Caco-2 (cell line): ENCODE data around the gene KIR2DL1. TPM values are rescaled to one million over a fixed set of nuclear protein-coding genes. Genes with fewer than 3 reads are reported as not detected.
"Not testable (repeated sequence)": the region's sequence is repeated elsewhere in the genome, so short reads cannot be mapped to it uniquely, and the experiment has no call there.

Experiments
- BruUV-seq: library from RNA; stranded (reverse); fragments of 400-500 nt; replicated peaks from 2 replicates; lab custom pipeline; 2021; lab: Mats Ljungman, UMichigan
- CTCF ChIA-PET: fragments of 300-600 bp; sonication (Branson Sonifier 250); formaldehyde crosslinking; loops from one replicate; lab custom pipeline; 2022; ENCODE audit warnings: antibody characterized with exemption; lab: Charles Lee
- POLR2A ChIA-PET: fragments of 300-600 bp; sonication (Branson Sonifier 250); formaldehyde crosslinking; loops from one replicate; lab custom pipeline; 2022; ENCODE audit warnings: antibody characterized with exemption; lab: Charles Lee
- DNase-seq, 2 experiments: peaks; one replicate each; pipeline versions ENCODE4 v3.0.0 to v3.0.0-alpha.2; 2020 to 2022
- H3K27me3 ChIP-seq: replicated peaks from 2 replicates; pipeline ENCODE4 v1.6.0; 2011; ENCODE audit warnings: low read length; ENCODE audit not compliant: control insufficient read depth, insufficient read depth
- H3K36me3 ChIP-seq: 2 replicates; pipeline ENCODE4 v1.5.1; 2011; ENCODE audit warnings: low read length; ENCODE audit not compliant: control insufficient read depth, insufficient read depth
- H3K4me1 ChIP-seq: fragments of 250-450 bp; sonication (Bioruptor Pico); 2 replicates; pipeline ENCODE4 v1.5.1; 2020; ENCODE audit warnings: mild to moderate bottlenecking
- H3K4me3 ChIP-seq: 2 replicates; pipeline ENCODE4 v1.5.1; 2011; ENCODE audit warnings: low read depth, mild to moderate bottlenecking, control low read depth, low read length
- H3K9me3 ChIP-seq: fragments of 250-450 bp; sonication (Bioruptor Pico); 2 replicates; pipeline ENCODE4 v1.5.1; 2020; ENCODE audit warnings: mild to moderate bottlenecking, moderate library complexity
- H3K27ac Mint-ChIP-seq: one replicate; pipeline ENCODE4 v1.8.0; 2022; ENCODE audit warnings: mixed read lengths; ENCODE audit not compliant: unreplicated experiment
- H3K27me3 Mint-ChIP-seq: one replicate; pipeline ENCODE4 v1.8.0; 2022; ENCODE audit warnings: mixed read lengths; ENCODE audit not compliant: insufficient read depth, unreplicated experiment
- H3K36me3 Mint-ChIP-seq: one replicate; pipeline ENCODE4 v1.8.0; 2022; ENCODE audit warnings: mild to moderate bottlenecking, mixed read lengths; ENCODE audit not compliant: insufficient read depth, unreplicated experiment
- H3K4me1 Mint-ChIP-seq: one replicate; pipeline ENCODE4 v1.8.0; 2022; ENCODE audit warnings: low read depth, mixed read lengths; ENCODE audit not compliant: unreplicated experiment
- H3K4me3 Mint-ChIP-seq: one replicate; pipeline ENCODE4 v1.8.0; 2022; ENCODE audit warnings: mild to moderate bottlenecking, moderate library complexity, mixed read lengths; ENCODE audit not compliant: unreplicated experiment
- H3K9me3 Mint-ChIP-seq: one replicate; pipeline ENCODE4 v1.8.0; 2022; ENCODE audit warnings: mixed read lengths; ENCODE audit not compliant: unreplicated experiment
- CTCF ChIP-seq, 2 experiments: fragments of 200-600 bp in 1 of 2; IDR thresholded peaks; 1 replicate in 1 of 2; 2 replicates in 1 of 2; pipeline versions ENCODE4 v1.5.1 to v1.8.0; 2011 to 2022; ENCODE audit warnings: antibody characterized with exemption in 1 of 2, control low read depth in 1 of 2, inconsistent platforms in 1 of 2, low read depth in 1 of 2, low read length in 1 of 2, mild to moderate bottlenecking in 1 of 2, moderate library complexity in 1 of 2; ENCODE audit not compliant: insufficient read depth in 1 of 2, severe bottlenecking in 1 of 2, unreplicated experiment in 1 of 2
- intact Hi-C: fragments of 100-400 bp; cut with micrococcal nuclease; formaldehyde crosslinking; loops from one replicate; pipeline ENCODE4 v1.10.0; 2022; ENCODE audit not compliant: unreplicated experiment
- total RNA-seq: library from RNA; stranded (reverse); gene quantifications from 2 replicates; pipeline ENCODE4 v1.2.3, GENCODE V29; 2022

Gene KIR2DL1
- total RNA-seq, 1 experiment from 2014 or later: not detected

GRCh38 chr19:54738715-54739114 lies 30.9 kb upstream of the KIR2DL1 start:
- no peak for DNase-seq
- Histone ChIP-seq H3K9me3 (no peaks in the 10 kb centered on the region), H3K27me3 (no peaks in the 10 kb centered on the region), H3K4me3 (no peak overlapping the region), H3K36me3 (no peaks in the 10 kb centered on the region), H3K4me1 (no peaks in the 10 kb centered on the region)
- TF ChIP-seq CTCF (IDR thresholded peaks at IDR 0.05; ENCODE audit: insufficient read depth in 1 of 2, low read depth in 1 of 2, low read length in 1 of 2, severe bottlenecking in 1 of 2, unreplicated experiment in 1 of 2): no peak
- Mint-ChIP-seq H3K4me1 (no peaks in the 10 kb centered on the region), H3K4me3 (no peak overlapping the region), H3K27me3 (peaks cover 20% of the 10 kb centered on the region), H3K9me3 (no peaks in the 10 kb centered on the region), H3K36me3 (no peaks in the 10 kb centered on the region), H3K27ac (no peak overlapping the region)
- intact Hi-C loops: no loop called here
- no TSS peak for BruUV-seq
- CTCF ChIA-PET: no interaction called here
- POLR2A ChIA-PET: no interaction called here

GRCh38 chr19:54739587-54740497 lies 29.8 kb upstream of the KIR2DL1 start:
- no peak for DNase-seq
- H3K9me3 Mint-ChIP-seq: no peaks in the 10 kb centered on the region
- Histone ChIP-seq H3K4me1 (no peaks in the 10 kb centered on the region), H3K4me3 (no peak overlapping the region), H3K36me3 (no peaks in the 10 kb centered on the region), H3K27me3 (no peaks in the 10 kb centered on the region), H3K9me3 (no peaks in the 10 kb centered on the region)
- H3K36me3 Mint-ChIP-seq: no peaks in the 10 kb centered on the region
- TF ChIP-seq CTCF (IDR thresholded peaks at IDR 0.05; ENCODE audit: insufficient read depth in 1 of 2, low read depth in 1 of 2, low read length in 1 of 2, severe bottlenecking in 1 of 2, unreplicated experiment in 1 of 2): no peak
- H3K4me1 Mint-ChIP-seq: no peaks in the 10 kb centered on the region
- no peak overlapping the region for H3K4me3 Mint-ChIP-seq
- intact Hi-C loops: no loop called here
- H3K27ac Mint-ChIP-seq: no peak overlapping the region
- ChIA-PET CTCF (no interaction called here), POLR2A (no interaction called here)
- H3K27me3 Mint-ChIP-seq: peaks cover 22% of the 10 kb centered on the region
- BruUV-seq: no TSS peak

- H3K4me1 ChIP-seq, H3K9me3 ChIP-seq, H3K36me3 Mint-ChIP-seq, H3K27me3 ChIP-seq, H3K4me3 Mint-ChIP-seq, H3K36me3 ChIP-seq, H3K9me3 Mint-ChIP-seq, BruUV-seq, CTCF ChIA-PET, H3K27ac Mint-ChIP-seq, DNase-seq, intact Hi-C loops, H3K4me3 ChIP-seq, H3K4me1 Mint-ChIP-seq, POLR2A ChIA-PET: not testable (repeated sequence)
- H3K27me3 Mint-ChIP-seq: peaks cover 14% of the 10 kb centered on the region
These were observed 27.6 kb upstream of the KIR2DL1 start for GRCh38 chr19:54741950-54742349.

- CTCF ChIA-PET, H3K27me3 ChIP-seq, intact Hi-C loops, H3K4me3 ChIP-seq, H3K27ac Mint-ChIP-seq, DNase-seq, H3K36me3 Mint-ChIP-seq, H3K4me1 ChIP-seq, POLR2A ChIA-PET, BruUV-seq, H3K4me3 Mint-ChIP-seq, H3K9me3 Mint-ChIP-seq, H3K36me3 ChIP-seq, H3K4me1 Mint-ChIP-seq, H3K9me3 ChIP-seq: not testable (repeated sequence)
- peaks cover 16% of the 10 kb centered on the region for H3K27me3 Mint-ChIP-seq
These were observed 25.5 kb upstream of the KIR2DL1 start for GRCh38 chr19:54744080-54744479.

- H3K4me3 Mint-ChIP-seq, H3K36me3 ChIP-seq, CTCF ChIA-PET, H3K4me1 Mint-ChIP-seq, H3K9me3 Mint-ChIP-seq, H3K4me3 ChIP-seq, intact Hi-C loops, H3K4me1 ChIP-seq, BruUV-seq, H3K27me3 ChIP-seq, H3K9me3 ChIP-seq, H3K27ac Mint-ChIP-seq, DNase-seq, H3K36me3 Mint-ChIP-seq, POLR2A ChIA-PET: not testable (repeated sequence)
- peaks cover 11% of the 10 kb centered on the region for H3K27me3 Mint-ChIP-seq
These were observed 21.8 kb upstream of the KIR2DL1 start for GRCh38 chr19:54747614-54748322.
